Psoas muscle (tissue), 8 donors: ENCODE measurements around the gene SAMD4A. TPM values are rescaled to one million over a fixed set of nuclear protein-coding genes. Genes with fewer than 3 reads are reported as not detected.
A peak's percentile ranks its signal among the peaks of the same experiment; 100 is the strongest.
"Not testable (repeated sequence)": the region's sequence is repeated elsewhere in the genome, so short reads cannot be mapped to it uniquely, and the experiment has no call there.

Source experiments
- ATAC-seq, 4 donors: fragments of 200-7000 bp; cut with Tn5 transposase; one replicate each; pipeline ENCODE4 v1.9.1; 2020; ENCODE audit warnings: moderate library complexity in 3 of 4, mild to moderate bottlenecking in 2 of 4
- DNase-seq, 2 donors: peaks; one replicate each; pipeline ENCODE4 v3.0.0-alpha.2; 2020
- H3K27ac ChIP-seq: fragments of 200-600 bp; one replicate; pipeline ENCODE4 v1.8.0; 2022
- H3K27me3 ChIP-seq, 3 donors: fragments of 200-600 bp in 1 of 3; one replicate each; pipeline versions ENCODE4 v1.6.1 to v1.8.0; 2013 to 2022; ENCODE audit warnings: low read length in 2 of 3, mild to moderate bottlenecking in 2 of 3, moderate library complexity in 1 of 3; ENCODE audit not compliant: insufficient read depth in 3 of 3
- H3K36me3 ChIP-seq, 2 donors: fragments of 200-600 bp in 1 of 2; one replicate each; pipeline versions ENCODE4 v1.6.1 to v1.8.0; 2013 to 2022; ENCODE audit warnings: low read depth in 1 of 2, mild to moderate bottlenecking in 1 of 2, moderate library complexity in 1 of 2; ENCODE audit not compliant: insufficient read depth in 1 of 2
- H3K4me1 ChIP-seq: fragments of 200-600 bp; one replicate; pipeline ENCODE4 v1.8.0; 2022
- H3K4me3 ChIP-seq: fragments of 200-600 bp; one replicate; pipeline ENCODE4 v1.8.0; 2022; ENCODE audit warnings: mild to moderate bottlenecking
- H3K9me3 ChIP-seq: fragments of 200-600 bp; one replicate; pipeline ENCODE4 v1.8.0; 2022
- CTCF ChIP-seq: fragments of 200-600 bp; IDR thresholded peaks from one replicate; pipeline ENCODE4 v1.8.0; 2022; ENCODE audit warnings: antibody characterized with exemption
- WGBS, 3 donors: extraction: QIAGEN DNeasy Blood & Tissue Kit; methylation state at CpG; one replicate each; pipeline versions ENCODE4 v1.1.6 to v1.1.7; 2013; 5-methylcytosine and 5-hydroxymethylcytosine counted together
- intact Hi-C, 2 donors: fragments of 100-400 bp; cut with DNase I; formaldehyde crosslinking; loops; one replicate each; pipeline versions ENCODE4 v1.11.0 to v1.14.2; 2022
- polyA plus RNA-seq, 3 donors: library from polyadenylated mRNA; stranded (reverse); fragments of 200-250 nt; gene quantifications; one replicate each; pipeline ENCODE4 v1.2.3, GENCODE V29; 2013
- total RNA-seq, 4 donors: library from RNA; stranded (reverse); fragmentation: NEBNext Ultra II Directional in 2 of 4; extraction: Animal tissue kit (Norgen Biotek cat#: 25700) in 2 of 4; gene quantifications; one replicate each; pipeline versions ENCODE4 v1.2.1 to v1.2.4, GENCODE V29; 2021 to 2023
- donor health status: healthy with polysubstance abuse.
- donor health status: DM: no; HTN: no; CAD: no; lungs with moderate emphysema.
- donor health status: Bipolar disorder and iron deficiency.
- donor health status: healthy.
- donor health status: DM: yes; HTN: yes; CAD: no.
- donor health status: DM: no; HTN: no; CAD: no.
- donor health status: DM: no; HTN: no; CAD: no.
- donor health status: DM: yes; HTN: yes; CAD: no.

The SAMD4A gene
- total and polyA plus RNA-seq, 7 donors, result 9.6 to 139 (median 67.9) TPM

DNA sequence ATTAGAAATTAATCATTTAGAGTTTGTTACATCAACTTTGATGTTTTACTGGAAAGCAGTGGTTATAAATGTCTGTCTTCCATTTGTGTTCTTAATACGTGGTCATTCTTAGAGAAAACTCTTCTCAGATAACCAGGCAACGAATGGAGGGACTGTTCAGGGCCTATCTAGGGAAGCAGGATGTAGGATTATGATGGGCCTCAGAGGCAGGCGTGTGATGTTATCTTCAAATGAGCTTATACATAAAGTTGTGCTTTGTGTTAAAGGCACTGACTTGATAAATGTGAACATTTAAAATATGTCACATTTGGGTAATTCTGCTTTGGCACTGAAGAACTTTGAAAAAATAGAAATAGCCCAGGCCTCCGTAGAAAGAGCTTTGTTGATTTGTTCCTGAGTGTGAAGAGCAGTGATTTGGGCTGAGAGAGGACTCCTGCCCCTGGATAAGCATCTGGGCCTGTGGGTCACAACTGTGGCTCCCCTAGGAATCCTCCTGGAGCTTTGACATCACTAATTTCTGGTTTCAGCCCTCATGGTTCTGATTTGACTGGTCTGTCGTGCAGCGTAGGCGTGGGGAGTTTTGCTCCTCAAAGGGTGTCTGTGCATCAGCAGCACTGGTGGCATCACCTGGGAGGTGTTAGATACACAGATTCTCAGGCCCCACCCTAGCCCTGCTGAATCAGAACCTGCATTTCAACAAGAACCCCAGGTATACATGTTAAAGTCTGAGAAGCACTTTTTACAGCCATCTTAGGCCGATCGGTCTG lies 55.4 kb downstream of the SAMD4A start:
- intact Hi-C loops, result loop anchor here in 1 of 2 donors (5.0 kb wide), 1 partner anchor 40 kb away; no protein-coding TSS in a partner anchor
- no peak for ATAC-seq
- TF ChIP-seq CTCF, result no peak
- Histone ChIP-seq H3K36me3 (no peaks in the 10 kb centered on the region), H3K4me3 (no peak overlapping the region), H3K4me1 (peaks cover 43% of the 10 kb centered on the region), H3K27me3 (no peaks in the 10 kb centered on the region), H3K9me3 (no peaks in the 10 kb centered on the region), H3K27ac (peak overlapping the region; percentile 1)
- DNase-seq, result no peak
- WGBS, 3 donors, result 83 to 92% (median 84%) methylated on average over 9 of the region's 9 CpGs

DNA sequence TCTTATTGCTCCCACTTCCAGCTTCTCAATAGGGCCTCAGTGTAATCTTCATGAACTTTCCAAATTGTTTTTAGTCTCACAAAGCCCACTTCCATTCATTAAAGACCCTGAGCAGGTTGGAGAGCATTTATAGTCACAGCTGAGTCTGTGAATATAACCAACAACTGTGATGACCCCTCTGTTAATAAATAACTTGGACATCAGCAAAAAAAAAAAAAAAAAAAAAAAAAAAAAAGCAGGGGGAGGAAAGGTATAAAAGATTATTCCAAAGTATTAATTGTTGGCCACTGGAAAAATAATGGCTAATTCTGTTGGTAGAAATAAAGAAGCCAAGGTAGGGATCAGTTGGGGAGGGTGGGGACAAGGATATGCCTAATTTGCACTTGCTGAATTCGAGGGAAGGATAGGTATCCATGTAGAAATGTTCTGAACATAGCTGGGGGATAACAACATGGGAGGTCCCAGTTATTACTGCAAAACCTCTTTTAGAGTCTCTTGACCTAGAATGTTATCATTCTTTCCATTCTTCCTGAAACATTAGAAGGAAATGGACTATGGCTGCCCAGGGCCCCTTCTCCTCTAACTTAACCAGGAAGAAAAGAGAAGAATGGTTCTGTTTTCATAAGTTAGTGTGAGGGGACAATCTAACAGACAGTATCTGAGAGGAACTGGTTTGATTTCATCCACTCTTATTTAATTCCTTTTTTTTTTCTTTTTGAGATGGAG lies 56.5 kb downstream of the SAMD4A start:
- no peak for TF ChIP-seq CTCF

DNA sequence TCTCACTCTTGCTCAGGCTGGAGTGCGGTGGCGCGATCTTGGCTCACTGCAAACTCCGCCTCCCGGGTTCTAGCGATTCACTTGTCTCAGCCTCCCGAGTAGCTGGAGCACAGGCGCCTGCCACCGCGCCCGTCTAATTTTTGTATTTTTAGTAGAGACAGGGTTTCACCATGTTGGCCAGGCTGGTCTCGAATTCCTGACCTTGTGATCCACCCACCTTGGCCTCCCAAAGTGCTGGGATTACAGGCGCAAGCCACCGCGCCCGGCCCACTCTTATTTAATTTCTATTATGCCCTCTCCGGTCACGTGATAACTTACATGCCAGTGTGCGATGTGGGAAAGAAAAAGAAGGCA lies 57.1 kb downstream of the SAMD4A start:
- intact Hi-C loops, result loop anchor here in 1 of 2 donors (5.0 kb wide), 1 partner anchor 42 kb away; no protein-coding TSS in a partner anchor
- not testable (repeated sequence) for H3K9me3 ChIP-seq, ATAC-seq, H3K27me3 ChIP-seq, DNase-seq, H3K4me3 ChIP-seq, H3K36me3 ChIP-seq
- peak overlapping the region; percentile 54 for H3K27ac ChIP-seq
- H3K4me1 ChIP-seq, result peaks cover 59% of the 10 kb centered on the region
- WGBS, 3 donors, result 72 to 89% (median 75%) methylated on average over 19 of the region's 19 CpGs

More for the DNA sequence above, 56.5 kb downstream of the SAMD4A start:
- intact Hi-C loops, result loop anchor here in 1 of 2 donors (5.0 kb wide), 1 partner anchor 41 kb away; no protein-coding TSS in a partner anchor
- peak overlapping the region; percentile 54 for H3K27ac ChIP-seq
- H3K27me3 ChIP-seq, result no peaks in the 10 kb centered on the region
- DNase-seq, result no peak
- no peak for ATAC-seq
- H3K36me3 ChIP-seq, result no peaks in the 10 kb centered on the region
- H3K4me3 ChIP-seq, result no peak overlapping the region
- H3K4me1 ChIP-seq, result peaks cover 54% of the 10 kb centered on the region
- H3K9me3 ChIP-seq, result no peaks in the 10 kb centered on the region
- 76 to 89% (median 76%) methylated on average over 1 of the region's 1 CpG for WGBS, 3 donors

DNA sequence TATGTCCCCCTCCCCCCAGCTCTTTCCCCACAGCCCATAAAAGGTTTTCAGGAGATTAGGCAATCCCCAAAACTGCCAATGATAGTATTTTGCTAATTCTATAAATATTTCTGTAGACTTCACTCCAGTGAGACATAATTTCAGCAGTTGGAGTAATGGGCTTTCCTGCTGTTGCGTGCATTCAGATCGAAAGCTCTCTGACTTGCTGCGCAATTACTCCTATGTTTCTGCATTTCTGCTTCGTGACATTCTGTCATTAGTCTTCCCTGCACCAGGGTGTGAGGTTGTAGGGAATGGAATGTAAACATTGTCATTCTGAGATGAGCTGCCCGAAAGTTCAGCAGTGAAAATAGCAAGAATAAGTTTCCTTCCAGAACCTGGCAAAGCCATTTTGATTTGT lies 58.2 kb downstream of the SAMD4A start:
- no peaks in the 10 kb centered on the region for H3K27me3 ChIP-seq
- WGBS, 3 donors, result 69 to 80% (median 70%) methylated on average over 5 of the region's 5 CpGs
- no peaks in the 10 kb centered on the region for H3K36me3 ChIP-seq
- no peak overlapping the region for H3K4me3 ChIP-seq
- no peaks in the 10 kb centered on the region for H3K9me3 ChIP-seq
- H3K27ac ChIP-seq, result peak overlapping the region; percentile 58
- peaks cover 71% of the 10 kb centered on the region for H3K4me1 ChIP-seq
- intact Hi-C loops, result no loop called here
- DNase-seq, result no peak
- TF ChIP-seq CTCF, result no peak
- no peak for ATAC-seq

DNA sequence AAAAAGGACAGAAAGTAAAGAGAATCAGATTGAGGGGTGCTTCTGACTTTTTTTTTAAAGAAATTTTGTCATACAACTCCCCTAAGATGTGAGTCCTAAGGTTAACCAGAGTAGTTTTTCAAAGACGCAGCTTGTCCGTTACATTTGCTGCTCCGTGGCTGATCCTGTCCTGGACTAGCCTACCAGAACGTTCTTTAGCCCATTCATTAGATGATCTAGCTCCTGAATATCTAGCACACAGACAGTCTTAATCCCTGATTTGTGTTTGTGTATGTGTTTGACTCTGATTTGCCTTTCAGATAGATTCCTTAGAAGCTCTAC lies 60.3 kb downstream of the SAMD4A start:
- peak overlapping the region; percentile 44 for H3K4me3 ChIP-seq
- TF ChIP-seq CTCF, result no peak
- intact Hi-C loops, result no loop called here
- no peaks in the 10 kb centered on the region for H3K36me3 ChIP-seq
- ATAC-seq (peak in 3 of 4 donors; percentile 34 to 48 (median 48)), DNase-seq (no peak)
- whole genome bisulfite sequencing, 3 donors, result 3 to 41% (median 8%) methylated on average over 4 of the region's 4 CpGs
- peak overlapping the region; percentile 81 for H3K27ac ChIP-seq
- no peaks in the 10 kb centered on the region for H3K9me3 ChIP-seq
- H3K27me3 ChIP-seq, result no peaks in the 10 kb centered on the region
- H3K4me1 ChIP-seq, result peaks cover 66% of the 10 kb centered on the region
